ENCODE results near the gene KCNJ9.
"Not testable (repeated sequence)": the region's sequence is repeated elsewhere in the genome, so short reads cannot be mapped to it uniquely, and the experiment has no call there.

KCNJ9 gene

GRCh38 chr1:160081261-160081936 is at the start of gene KCNJ9:
KCNJ9 (plus strand) TSS chr1:160081538; CDS start chr1:160084031, 2,493 bp downstream.
- DNase-seq (ENCODE audit: low read depth), result no peak

DNA sequence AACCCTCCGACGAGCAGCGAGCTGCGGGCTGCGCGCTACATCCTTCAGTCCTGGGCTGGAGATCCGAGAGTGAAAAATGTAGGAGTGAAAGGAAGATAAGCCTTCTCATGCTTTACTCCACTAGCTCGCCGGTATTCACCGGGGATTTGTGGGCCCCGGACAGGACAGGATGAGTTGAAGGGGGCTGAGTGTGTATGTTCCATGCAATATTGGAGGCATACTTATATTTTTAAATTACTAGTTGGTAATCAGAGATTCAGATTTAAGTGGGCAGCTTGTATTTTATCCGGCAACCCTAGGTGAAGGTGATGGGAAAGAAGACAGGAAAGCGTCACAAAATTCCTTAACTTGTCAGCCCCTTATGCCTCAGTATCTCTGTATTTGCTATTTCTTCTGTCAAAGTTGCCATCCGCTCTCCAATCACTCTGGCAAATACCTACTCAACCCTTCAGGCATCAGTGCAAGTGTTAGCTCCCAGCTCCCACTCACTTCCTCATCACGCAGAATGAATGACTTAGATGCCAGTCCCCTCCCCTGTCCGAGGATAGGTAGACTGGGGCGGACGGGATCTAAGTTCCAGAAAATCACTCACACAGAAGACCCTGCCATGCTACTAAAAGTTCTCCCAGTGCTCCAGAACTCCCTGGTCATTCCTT is 49.0 kb upstream of the KCNJ9 start:
- DNase-seq (ENCODE audit: low read depth), result no peak

DNA sequence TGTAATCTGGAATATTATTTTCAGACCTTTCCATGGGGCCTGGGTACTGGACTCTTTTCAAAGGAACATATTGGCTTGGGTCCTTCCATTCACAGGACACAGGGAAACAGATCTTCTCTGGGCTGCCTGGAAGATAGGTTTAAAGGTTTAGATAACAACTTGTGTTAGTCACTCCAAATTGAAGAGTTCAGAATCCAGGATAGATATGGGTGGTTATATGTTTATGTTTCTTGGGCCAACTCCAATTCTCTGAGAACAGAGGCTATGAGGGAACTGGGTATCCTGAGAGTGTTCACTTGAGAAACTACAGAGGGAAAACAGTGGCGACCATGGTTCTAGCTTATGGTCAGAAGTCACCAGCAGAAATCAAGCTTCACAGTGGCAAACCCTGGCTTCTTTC is 40.9 kb upstream of the KCNJ9 start:
- DNase-seq (ENCODE audit: low read depth), result no peak

DNA sequence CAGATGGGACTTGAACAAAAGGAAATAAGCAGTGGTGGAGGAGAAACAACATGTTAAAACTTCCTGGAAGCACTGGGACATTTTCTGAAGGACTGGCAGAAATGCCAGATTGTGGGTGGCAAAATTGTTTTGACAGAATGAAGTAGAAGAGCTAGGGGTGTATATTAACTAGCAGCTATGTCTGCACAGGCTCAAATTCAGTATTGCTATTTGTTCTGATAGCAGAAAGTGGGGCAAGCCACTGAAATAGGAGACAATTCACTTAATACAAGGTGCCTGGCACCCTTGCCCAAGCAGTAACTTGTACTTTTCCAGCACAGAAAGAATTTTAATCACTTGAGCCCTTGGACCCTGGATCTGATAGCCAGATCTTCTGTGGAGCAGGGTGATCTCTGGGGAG is 37.8 kb upstream of the KCNJ9 start:
- DNase-seq (ENCODE audit: low read depth), result no peak

GRCh38 chr1:160045653-160046052 is 35.7 kb upstream of the KCNJ9 start:
- DNase-seq (ENCODE audit: low read depth), result no peak

DNA sequence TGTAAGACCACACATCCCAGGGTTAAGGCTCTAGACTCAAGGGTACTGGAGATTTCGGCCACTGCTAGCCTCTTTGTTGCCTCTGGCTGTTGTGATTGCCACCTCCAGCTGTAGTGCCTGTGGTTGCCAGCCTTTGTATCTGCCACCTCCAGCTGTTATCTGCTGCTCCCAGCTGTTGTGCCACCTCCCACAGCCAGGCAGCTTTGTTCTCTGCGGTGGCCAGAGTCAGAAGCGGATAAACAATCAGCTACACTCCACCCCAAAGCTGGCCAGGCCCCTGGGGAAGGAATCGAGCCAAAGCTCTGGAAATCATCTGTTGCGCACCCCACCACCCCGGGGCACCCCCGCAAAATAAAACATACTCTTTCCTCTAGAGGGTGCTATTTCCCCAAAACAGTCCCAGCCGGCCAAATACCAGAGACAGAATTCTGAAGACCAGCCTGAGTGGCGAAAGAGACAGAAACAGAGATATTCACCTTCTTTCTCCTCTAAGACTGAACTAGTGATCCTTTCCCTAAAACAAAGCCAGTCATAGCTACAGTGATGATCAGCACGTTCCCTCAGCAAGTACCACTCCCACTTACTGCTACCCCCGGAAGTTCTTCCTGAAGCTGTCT is 34.7 kb upstream of the KCNJ9 start:
- no peak for DNase-seq (ENCODE audit: low read depth)

GRCh38 chr1:160047111-160047991 is 34.0 kb upstream of the KCNJ9 start:
- DNase-seq (ENCODE audit: low read depth), result no peak

DNA sequence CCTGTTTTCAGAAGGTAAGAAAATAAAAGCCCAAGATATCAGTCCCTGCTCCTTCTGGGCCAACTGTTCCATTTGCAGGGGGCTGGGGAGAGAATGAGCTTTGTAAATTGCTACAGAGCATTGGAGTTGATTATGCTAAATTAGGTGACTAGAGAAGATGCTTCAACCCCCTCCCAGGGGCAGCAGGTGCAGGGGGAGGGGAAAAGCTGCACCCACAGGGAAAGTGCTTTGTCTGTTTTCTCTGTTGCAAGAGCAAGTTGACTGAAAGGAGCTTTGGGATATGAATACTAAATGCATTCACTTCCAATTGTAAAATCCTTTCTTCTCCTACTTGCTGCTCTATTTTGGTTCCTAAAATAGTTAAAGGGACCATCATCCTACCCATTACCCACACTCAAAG is 33.0 kb upstream of the KCNJ9 start:
- no peak for DNase-seq (ENCODE audit: low read depth)

DNA sequence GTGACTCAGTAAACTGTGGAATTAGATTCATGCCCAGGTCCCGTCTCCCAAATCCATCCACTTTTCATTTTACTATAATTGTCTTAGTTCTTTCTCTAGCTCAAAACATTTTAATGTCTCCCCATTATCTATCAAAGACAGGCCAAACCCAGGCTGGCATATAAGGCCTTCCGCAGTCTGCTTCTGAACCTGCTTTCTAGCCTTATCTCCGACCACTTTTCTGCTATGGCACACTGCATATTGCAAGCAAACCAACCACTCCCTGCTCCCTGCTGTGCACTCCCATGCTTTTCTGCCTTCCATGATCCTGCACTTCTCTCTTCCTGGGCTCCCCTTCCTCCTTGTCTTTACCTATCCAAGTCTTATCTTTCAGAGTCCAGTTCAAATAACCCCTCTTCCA is 32.2 kb upstream of the KCNJ9 start:
- no peak for DNase-seq (ENCODE audit: low read depth)

GRCh38 chr1:160050182-160050581 is 31.2 kb upstream of the KCNJ9 start:
- not testable (repeated sequence) for DNase-seq (ENCODE audit: low read depth)

GRCh38 chr1:160050619-160051018 is 30.7 kb upstream of the KCNJ9 start:
- DNase-seq (ENCODE audit: low read depth), result no peak

- no peak for DNase-seq (ENCODE audit: low read depth)
These were observed 28.4 kb upstream of the KCNJ9 start for GRCh38 chr1:160052936-160053335.

DNA sequence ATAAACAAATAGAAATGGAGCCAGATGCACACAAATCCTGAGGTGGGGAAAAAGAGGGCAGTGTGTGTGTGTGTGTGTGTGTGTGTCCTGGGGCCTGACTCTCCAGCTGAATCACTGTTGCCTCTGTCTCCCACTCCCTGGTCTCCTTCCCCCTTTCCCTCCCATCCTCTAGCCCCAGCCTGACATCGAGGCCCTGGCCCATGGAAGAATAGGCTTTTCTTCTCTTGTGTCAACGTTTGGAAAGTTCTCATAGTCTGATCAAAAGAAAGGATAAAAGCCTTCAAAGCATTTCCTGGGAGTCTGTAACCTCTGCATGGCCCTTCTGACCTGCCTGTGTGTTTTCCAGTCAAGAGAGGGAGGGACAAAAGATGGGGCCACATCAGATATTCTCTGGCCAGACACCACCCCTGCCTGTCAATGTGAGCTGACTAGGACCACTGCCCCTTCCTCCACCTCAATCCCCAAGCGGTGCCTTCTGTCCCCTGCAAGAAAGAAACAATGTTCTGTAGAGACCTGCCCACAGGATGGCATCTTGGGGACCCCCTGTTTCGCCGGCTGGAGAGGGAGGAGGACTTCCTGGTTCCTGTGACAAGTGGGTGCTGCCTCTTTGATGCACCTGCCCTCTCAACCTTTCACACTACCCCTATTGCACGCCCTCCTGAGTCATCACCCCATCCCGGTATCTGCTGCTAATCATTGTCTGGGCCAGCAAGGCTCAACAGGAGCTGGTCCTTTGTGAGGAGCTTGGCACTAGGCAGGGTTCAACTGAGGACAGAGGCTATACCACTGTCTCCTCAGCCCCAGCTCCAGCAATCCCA is 27.6 kb upstream of the KCNJ9 start:
- no peak for DNase-seq (ENCODE audit: low read depth)

- DNase-seq (ENCODE audit: low read depth), result no peak
These were observed 24.6 kb upstream of the KCNJ9 start for GRCh38 chr1:160056648-160057169.

DNA sequence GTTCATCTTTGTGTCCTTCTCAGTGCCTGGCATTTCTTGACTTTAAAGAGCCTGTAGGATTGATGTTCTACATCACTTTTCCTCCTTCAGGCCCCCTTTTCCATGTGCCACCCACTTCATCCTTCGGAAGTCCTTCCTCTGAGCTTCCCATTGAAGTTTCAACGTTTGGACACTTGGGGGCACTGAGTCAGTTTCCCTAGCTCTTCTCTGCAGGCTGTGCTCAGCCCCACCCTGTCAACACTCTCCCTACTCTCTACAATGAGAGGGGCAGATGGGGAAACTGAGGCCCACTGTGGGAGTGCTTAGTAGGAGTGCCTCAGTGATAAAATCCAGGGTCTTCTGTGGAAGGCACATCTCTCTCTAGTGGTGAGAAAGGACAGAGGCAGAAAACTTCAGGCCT is 23.3 kb upstream of the KCNJ9 start:
- DNase-seq (ENCODE audit: low read depth), result no peak

- no peak for DNase-seq (ENCODE audit: low read depth)
These were observed 19.7 kb upstream of the KCNJ9 start for GRCh38 chr1:160061369-160062229.

DNA sequence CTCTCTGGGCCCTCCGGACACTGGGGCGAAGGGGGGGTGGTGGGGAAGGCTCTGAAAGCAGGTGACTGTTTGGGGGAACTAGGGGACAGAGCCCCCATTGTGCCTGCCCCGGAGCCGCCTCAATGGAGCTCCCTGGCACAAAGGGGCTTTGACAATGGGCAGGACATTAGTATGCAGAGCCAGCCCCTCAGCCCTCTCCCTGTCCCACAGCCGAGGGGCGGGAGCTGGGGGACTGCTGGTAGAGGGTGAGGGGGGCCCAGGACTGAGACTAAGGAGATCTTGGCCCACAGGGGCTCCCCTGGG is 19.2 kb upstream of the KCNJ9 start:
- no peak for DNase-seq (ENCODE audit: low read depth)

GRCh38 chr1:160063176-160063575 is 18.2 kb upstream of the KCNJ9 start:
- DNase-seq (ENCODE audit: low read depth), result no peak

- DNase-seq (ENCODE audit: low read depth), result no peak
These were observed 17.2 kb upstream of the KCNJ9 start for GRCh38 chr1:160064164-160064563.

DNA sequence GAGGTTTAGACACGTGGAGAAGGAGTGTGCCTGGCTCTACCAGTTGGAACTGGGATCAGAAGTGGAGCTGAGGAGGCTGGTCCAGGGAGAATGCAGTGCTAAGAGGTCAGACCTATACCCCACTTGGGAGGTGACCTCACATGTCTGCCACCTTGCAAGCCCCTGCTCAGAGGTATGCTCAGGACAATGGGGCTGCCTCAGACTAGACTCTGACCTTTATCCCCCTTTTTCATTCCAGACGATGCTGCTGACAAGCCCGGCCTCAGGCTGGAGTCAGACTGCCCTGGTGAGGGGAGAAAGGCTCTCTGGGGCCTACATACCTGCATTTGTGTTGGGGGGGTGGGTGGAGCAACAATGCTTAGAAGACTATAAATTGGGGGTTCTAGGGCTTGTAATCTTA is 16.6 kb upstream of the KCNJ9 start:
- DNase-seq (ENCODE audit: low read depth), result no peak
